ENCODE results near the gene BRD7. TPM values are rescaled to one million over a fixed set of nuclear protein-coding genes. Genes with fewer than 3 reads are reported as not detected.

BRD7 gene
- total and polyA plus RNA-seq, 2 of the 4 experiments (the other 2 are of a cell fraction), result 24.8 to 29.9 TPM

DNA sequence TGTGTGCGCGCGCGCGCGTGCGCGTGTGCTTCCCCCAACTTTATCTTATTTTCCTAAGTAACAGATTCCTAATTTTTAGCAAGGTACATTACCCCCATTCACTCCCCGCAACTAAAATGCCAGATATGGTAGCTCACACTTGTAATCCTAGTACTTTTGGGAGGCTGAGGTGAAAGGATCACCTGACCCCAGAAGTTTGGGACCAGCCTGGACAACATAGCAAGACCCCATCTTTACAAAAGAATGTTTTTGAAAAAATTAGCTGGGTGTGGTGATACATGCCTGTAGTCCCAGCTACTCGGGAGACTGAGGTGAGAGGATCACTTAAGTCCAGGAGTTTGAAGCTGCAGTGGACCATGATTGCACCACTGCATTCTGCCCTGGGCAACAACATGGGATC lies 5.1 kb downstream of the BRD7 start:
- no peak overlapping the region for H4K8ac ChIP-seq (ENCODE audit: low read depth in 2 of 2, low read length in 2 of 2)
- no peak overlapping the region for H2BK120ac ChIP-seq (ENCODE audit: low read depth, low read length)
- WGBS, 2 experiments (ENCODE audit: extremely low coverage in 2 of 2, insufficient read length in 1 of 2), result no CpG with 5 or more reads among the region's 10 CpGs
- H3K4ac ChIP-seq (ENCODE audit: low read depth, low read length), result no peak overlapping the region
- intact Hi-C loops (cut with micrococcal nuclease) (loop anchor here (2.0 kb wide), 1 partner anchor 133 kb away; no protein-coding TSS in a partner anchor), in situ Hi-C loops (cut with MboI; ENCODE audit: low sequenced_read_pairs) (loop anchor here (25.0 kb wide), 1 partner anchor 276 kb away; no protein-coding TSS in a partner anchor), dilution Hi-C loops (cut with HindIII; ENCODE audit: low sequenced_read_pairs, unreplicated experiment) (no loop called here)
- no peaks in the 10 kb centered on the region; the same call in 1 of the 2 replicates for H3K4me1 ChIP-seq (ENCODE audit: control insufficient read depth, insufficient read depth, low read length)
- H2AFZ ChIP-seq (replicated peaks; ENCODE audit: low read length, poor library complexity), result no peak overlapping the region
- H2BK20ac ChIP-seq (ENCODE audit: low read depth, low read length), result no peak overlapping the region
- no peak overlapping the region for H4K91ac ChIP-seq (ENCODE audit: insufficient read depth, low read depth, low read length)
- no peak overlapping the region for H3K4me3 ChIP-seq (ENCODE audit: insufficient read depth, low read depth, low read length)
- no peak overlapping the region for H3K56ac ChIP-seq (ENCODE audit: extremely low read depth, insufficient read depth, low read length)
- H3K23ac ChIP-seq (ENCODE audit: low read depth, low read length), result no peak overlapping the region
- no peak overlapping the region for H3K4me2 ChIP-seq (ENCODE audit: low read depth, low read length)
- no peak for DNase-seq
- H3K36me3 ChIP-seq (ENCODE audit: control insufficient read depth, insufficient read depth, low read length), result peaks cover 30% of the 10 kb centered on the region
- TF ChIP-seq MAFK (IDR thresholded peaks at IDR 0.05; ENCODE audit: low read depth, low read length), result no peak
- TF ChIP-seq, protein P1, sequence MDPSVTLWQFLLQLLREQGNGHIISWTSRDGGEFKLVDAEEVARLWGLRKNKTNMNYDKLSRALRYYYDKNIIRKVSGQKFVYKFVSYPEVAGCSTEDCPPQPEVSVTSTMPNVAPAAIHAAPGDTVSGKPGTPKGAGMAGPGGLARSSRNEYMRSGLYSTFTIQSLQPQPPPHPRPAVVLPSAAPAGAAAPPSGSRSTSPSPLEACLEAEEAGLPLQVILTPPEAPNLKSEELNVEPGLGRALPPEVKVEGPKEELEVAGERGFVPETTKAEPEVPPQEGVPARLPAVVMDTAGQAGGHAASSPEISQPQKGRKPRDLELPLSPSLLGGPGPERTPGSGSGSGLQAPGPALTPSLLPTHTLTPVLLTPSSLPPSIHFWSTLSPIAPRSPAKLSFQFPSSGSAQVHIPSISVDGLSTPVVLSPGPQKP (IDR thresholded peaks at IDR 0.05; ENCODE audit: borderline replicate concordance, low read depth, low read length), result no peak
- no peak for TF ChIP-seq NFE2L2 (IDR thresholded peaks at IDR 0.05; ENCODE audit: low read depth, low read length)
- TF ChIP-seq, protein P2, sequence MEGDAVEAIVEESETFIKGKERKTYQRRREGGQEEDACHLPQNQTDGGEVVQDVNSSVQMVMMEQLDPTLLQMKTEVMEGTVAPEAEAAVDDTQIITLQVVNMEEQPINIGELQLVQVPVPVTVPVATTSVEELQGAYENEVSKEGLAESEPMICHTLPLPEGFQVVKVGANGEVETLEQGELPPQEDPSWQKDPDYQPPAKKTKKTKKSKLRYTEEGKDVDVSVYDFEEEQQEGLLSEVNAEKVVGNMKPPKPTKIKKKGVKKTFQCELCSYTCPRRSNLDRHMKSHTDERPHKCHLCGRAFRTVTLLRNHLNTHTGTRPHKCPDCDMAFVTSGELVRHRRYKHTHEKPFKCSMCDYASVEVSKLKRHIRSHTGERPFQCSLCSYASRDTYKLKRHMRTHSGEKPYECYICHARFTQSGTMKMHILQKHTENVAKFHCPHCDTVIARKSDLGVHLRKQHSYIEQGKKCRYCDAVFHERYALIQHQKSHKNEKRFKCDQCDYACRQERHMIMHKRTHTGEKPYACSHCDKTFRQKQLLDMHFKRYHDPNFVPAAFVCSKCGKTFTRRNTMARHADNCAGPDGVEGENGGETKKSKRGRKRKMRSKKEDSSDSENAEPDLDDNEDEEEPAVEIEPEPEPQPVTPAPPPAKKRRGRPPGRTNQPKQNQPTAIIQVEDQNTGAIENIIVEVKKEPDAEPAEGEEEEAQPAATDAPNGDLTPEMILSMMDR (conservative IDR thresholded peaks at IDR 0.05; ENCODE audit: low read depth, low read length), result no peak
- no peak for TF ChIP-seq MXI1 (IDR thresholded peaks at IDR 0.05; ENCODE audit: borderline replicate concordance, low read depth, low read length)
- no peak for TF ChIP-seq RAD21 (IDR thresholded peaks at IDR 0.05; ENCODE audit: low read length)
- TF ChIP-seq CHD1 (IDR thresholded peaks at IDR 0.05; ENCODE audit: low read depth, low read length), result no peak
- no peak for TF ChIP-seq FOS (IDR thresholded peaks at IDR 0.05; ENCODE audit: low read depth, low read length)
- TF ChIP-seq SMC3 (IDR thresholded peaks at IDR 0.05; ENCODE audit: low read depth, low read length), result no peak
- TF ChIP-seq RFX5 (IDR thresholded peaks at IDR 0.05; ENCODE audit: low read depth, low read length), result no peak
- no peak for TF ChIP-seq BHLHE40 (IDR thresholded peaks at IDR 0.05; ENCODE audit: low read depth, low read length)
- no peak for TF ChIP-seq MAZ (IDR thresholded peaks at IDR 0.05; ENCODE audit: borderline replicate concordance, low read depth, low read length)
- TF ChIP-seq CEBPB (IDR thresholded peaks at IDR 0.05; ENCODE audit: low read depth, low read length), result no peak
- TF ChIP-seq, protein P3, sequence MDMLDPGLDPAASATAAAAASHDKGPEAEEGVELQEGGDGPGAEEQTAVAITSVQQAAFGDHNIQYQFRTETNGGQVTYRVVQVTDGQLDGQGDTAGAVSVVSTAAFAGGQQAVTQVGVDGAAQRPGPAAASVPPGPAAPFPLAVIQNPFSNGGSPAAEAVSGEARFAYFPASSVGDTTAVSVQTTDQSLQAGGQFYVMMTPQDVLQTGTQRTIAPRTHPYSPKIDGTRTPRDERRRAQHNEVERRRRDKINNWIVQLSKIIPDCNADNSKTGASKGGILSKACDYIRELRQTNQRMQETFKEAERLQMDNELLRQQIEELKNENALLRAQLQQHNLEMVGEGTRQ (IDR thresholded peaks at IDR 0.05; ENCODE audit: low read depth, low read length), result no peak
- no peak for TF ChIP-seq POLR2A (IDR thresholded peaks at IDR 0.05; ENCODE audit: low read depth, low read length)
- TF ChIP-seq RCOR1 (IDR thresholded peaks at IDR 0.05; ENCODE audit: insufficient replicate concordance, low read length), result no peak
- POLR2A ChIA-PET (ENCODE audit: unreplicated experiment), result no interaction called here
- no peak overlapping the region for H4K5ac ChIP-seq (ENCODE audit: low read depth, low read length)
- H2AK9ac ChIP-seq (replicated peaks; ENCODE audit: low read depth, low read length, poor library complexity), result no peak overlapping the region
- no peak overlapping the region for H2BK5ac ChIP-seq (ENCODE audit: low read depth, low read length, poor library complexity, severe bottlenecking)
- no peak overlapping the region for H2BK15ac ChIP-seq (ENCODE audit: low read depth, low read length)
- CTCF ChIA-PET, result interaction anchor here (0.6 to 0.9 kb wide), 2 partner anchors 296 to 443 kb away, joined by 3 read pairs; no protein-coding TSS in a partner anchor
- H3K18ac ChIP-seq (ENCODE audit: low read depth, low read length), result no peak overlapping the region
- H3K14ac ChIP-seq (replicated peaks; ENCODE audit: low read depth, low read length), result no peak overlapping the region
- peaks cover 14% of the 10 kb centered on the region; the same call in 1 of the 2 replicates for H4K20me1 ChIP-seq (ENCODE audit: insufficient read depth, low read length)
- H3K27ac ChIP-seq (ENCODE audit: insufficient read depth, low read length), result no peak overlapping the region
- no peaks in the 10 kb centered on the region for H3K9me3 ChIP-seq (ENCODE audit: control insufficient read depth, insufficient read depth, low read length)
- no peaks in the 10 kb centered on the region; the same call in 1 of the 2 replicates for H3K9me1 ChIP-seq (ENCODE audit: insufficient read depth, low read length)
- H3K9ac ChIP-seq (ENCODE audit: low read depth, low read length), result no peak overlapping the region
- no peak for ATAC-seq (ENCODE audit: low read depth)
- H3K79me1 ChIP-seq (ENCODE audit: low read depth in 1 of 2, low read length in 2 of 2), result peaks cover 42 to 45% of the 10 kb centered on the region in 2 experiments
- no peak overlapping the region for H2AK5ac ChIP-seq (ENCODE audit: low read depth, low read length)
- no TSS peak for BruUV-seq (replicated peaks)
- H3K27me3 ChIP-seq (ENCODE audit: control insufficient read depth, insufficient read depth, low read length), result no peaks in the 10 kb centered on the region

All from IMR-90 (cell line).